Fibroblast of lung (primary cell): ENCODE measurements around the gene CLIC3.

ENCODE experiments used
- CTCF ChIP-seq, 2 donors: IDR thresholded peaks in 1 of 2; conservative IDR thresholded peaks in 1 of 2; 1 replicate in 1 of 2; 2 replicates in 1 of 2; pipeline ENCODE4 v1.5.1; 2011 to 2012; ENCODE audit warnings: low read length in 2 of 2, control low read depth in 1 of 2, inconsistent platforms in 1 of 2, low read depth in 1 of 2, mild to moderate bottlenecking in 1 of 2
- EZH2 ChIP-seq: IDR thresholded peaks from 2 replicates; pipeline ENCODE4 v1.5.1; 2012; ENCODE audit warnings: low read length, control low read depth, mild to moderate bottlenecking; ENCODE audit errors: missing control alignments

- TF ChIP-seq CTCF (conservative IDR thresholded peaks at IDR 0.05 in 1 of 2, IDR thresholded peaks at IDR 0.05 in 1 of 2; ENCODE audit: low read depth in 1 of 2, low read length in 2 of 2) (no peak), EZH2 (no peak)
Observed at GRCh38 chr9:136954270-136955083, 41.9 kb downstream of the CLIC3 start.
